HG02763 (cell line): ENCODE data around the gene GPR27.

Experiments used
- ATAC-seq: cut with Tn5 transposase; IDR thresholded peaks from one replicate; pipeline ENCODE4 v1.9.1; 2021; ENCODE audit warnings: mild to moderate bottlenecking, moderate library complexity; ENCODE audit not compliant: unreplicated experiment

The GPR27 gene

GRCh38 chr3:71728632-71729342 lies 24.9 kb upstream of the GPR27 start:
- ATAC-seq: no peak

- ATAC-seq: no peak
Observed at GRCh38 chr3:71732637-71733036, 21.0 kb upstream of the GPR27 start.

- no peak for ATAC-seq
Observed at GRCh38 chr3:71733319-71733718, 20.3 kb upstream of the GPR27 start.

- no peak for ATAC-seq
Observed at GRCh38 chr3:71734881-71735280, 18.8 kb upstream of the GPR27 start.

GRCh38 chr3:71742621-71743020 lies 11.0 kb upstream of the GPR27 start:
- ATAC-seq: no peak

GRCh38 chr3:71744738-71745137 lies 8.9 kb upstream of the GPR27 start:
- ATAC-seq: no peak

- ATAC-seq: no peak
Observed at GRCh38 chr3:71751602-71752001, 2.1 kb upstream of the GPR27 start.

- no peak for ATAC-seq
Observed at GRCh38 chr3:71752831-71753700, 589 bp upstream of the GPR27 start.

- ATAC-seq: no peak
Observed at GRCh38 chr3:71754610-71755253, 1.1 kb downstream of the GPR27 start.

- no peak for ATAC-seq
Observed at GRCh38 chr3:71758091-71758490, 4.4 kb downstream of the GPR27 start.

GRCh38 chr3:71759401-71759800 lies 5.7 kb downstream of the GPR27 start:
- ATAC-seq: no peak

- no peak for ATAC-seq
Observed at GRCh38 chr3:71760140-71760539, 6.5 kb downstream of the GPR27 start.

GRCh38 chr3:71763426-71763825 lies 9.8 kb downstream of the GPR27 start:
- ATAC-seq: no peak

- ATAC-seq: no peak
Observed at GRCh38 chr3:71771126-71771525, 17.5 kb downstream of the GPR27 start.

- ATAC-seq: no peak
Observed at GRCh38 chr3:71771884-71772283, 18.2 kb downstream of the GPR27 start.

- ATAC-seq: no peak
Observed at GRCh38 chr3:71776538-71776937, 22.9 kb downstream of the GPR27 start.

- ATAC-seq: no peak
Observed at GRCh38 chr3:71778353-71778752, 24.7 kb downstream of the GPR27 start.

- no peak for ATAC-seq
Observed at GRCh38 chr3:71779674-71780377, 26.2 kb downstream of the GPR27 start.

- ATAC-seq: no peak
Observed at GRCh38 chr3:71780430-71780829, 26.8 kb downstream of the GPR27 start.

GRCh38 chr3:71783152-71783551 lies 29.5 kb downstream of the GPR27 start:
- ATAC-seq: no peak
